ENCODE measurements around the gene HCRTR1. TPM values are rescaled to one million over a fixed set of nuclear protein-coding genes. Genes with fewer than 3 reads are reported as not detected.

Gene HCRTR1
- total and polyA plus RNA-seq, 4 donors = 0.18 to 0.42 TPM; not detected in 2

DNA sequence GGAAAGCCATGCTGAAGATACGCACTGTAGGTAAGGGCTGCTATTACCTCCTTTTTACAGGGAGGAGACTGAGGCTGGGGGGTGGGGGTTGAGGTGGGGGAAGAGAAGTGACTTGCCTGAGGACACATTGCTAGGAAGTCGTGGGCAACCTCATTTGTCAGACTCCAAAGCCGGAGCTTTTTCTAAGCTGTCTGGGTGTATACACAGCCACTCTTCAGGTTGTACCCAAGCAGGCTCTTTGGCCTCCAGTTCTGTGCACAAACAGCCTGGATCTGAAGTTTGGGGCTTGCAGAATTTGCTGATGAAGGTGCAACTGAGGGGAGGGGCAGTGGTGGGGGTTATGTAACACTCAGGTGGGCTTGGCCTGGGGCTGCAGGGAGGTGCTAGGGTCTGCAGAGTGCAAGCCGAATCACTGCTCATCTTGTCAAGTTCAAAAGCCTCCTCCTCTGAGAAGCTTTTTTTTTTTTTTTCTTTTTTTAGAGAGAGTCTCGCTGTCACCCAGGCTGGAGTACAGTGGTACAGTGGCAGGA lies 24.3 kb upstream of the HCRTR1 start:
- H3K4me3 ChIP-seq (ENCODE audit: low read length in 2 of 2) = no peak overlapping the region
- DNase-seq (no peak), ATAC-seq (ENCODE audit: low FRiP score) (no peak)
- H3K9me3 ChIP-seq (ENCODE audit: control insufficient read depth, low read length) = no peaks in the 10 kb centered on the region
- H3K27ac ChIP-seq (ENCODE audit: low read depth in 1 of 2, low read length in 2 of 2) = no peak overlapping the region
- intact Hi-C loops (cut with DNase I) = loop anchor here in 1 of 2 donors (1.0 kb wide), 1 partner anchor 29 kb away; no protein-coding TSS in a partner anchor
- H3K4me1 ChIP-seq (ENCODE audit: control insufficient read depth in 1 of 2, insufficient read depth in 2 of 2, low read length in 2 of 2) = no peaks in the 10 kb centered on the region
- 86 to 94% methylated on average over 5 of the region's 5 CpGs for WGBS, 2 donors
- H3K36me3 ChIP-seq (ENCODE audit: control insufficient read depth in 1 of 2, insufficient read depth in 2 of 2, low read length in 1 of 2) = no peaks in the 10 kb centered on the region
- no peaks in the 10 kb centered on the region for H3K27me3 ChIP-seq (ENCODE audit: control insufficient read depth in 1 of 2, insufficient read depth in 2 of 2, low read length in 1 of 2)

DNA sequence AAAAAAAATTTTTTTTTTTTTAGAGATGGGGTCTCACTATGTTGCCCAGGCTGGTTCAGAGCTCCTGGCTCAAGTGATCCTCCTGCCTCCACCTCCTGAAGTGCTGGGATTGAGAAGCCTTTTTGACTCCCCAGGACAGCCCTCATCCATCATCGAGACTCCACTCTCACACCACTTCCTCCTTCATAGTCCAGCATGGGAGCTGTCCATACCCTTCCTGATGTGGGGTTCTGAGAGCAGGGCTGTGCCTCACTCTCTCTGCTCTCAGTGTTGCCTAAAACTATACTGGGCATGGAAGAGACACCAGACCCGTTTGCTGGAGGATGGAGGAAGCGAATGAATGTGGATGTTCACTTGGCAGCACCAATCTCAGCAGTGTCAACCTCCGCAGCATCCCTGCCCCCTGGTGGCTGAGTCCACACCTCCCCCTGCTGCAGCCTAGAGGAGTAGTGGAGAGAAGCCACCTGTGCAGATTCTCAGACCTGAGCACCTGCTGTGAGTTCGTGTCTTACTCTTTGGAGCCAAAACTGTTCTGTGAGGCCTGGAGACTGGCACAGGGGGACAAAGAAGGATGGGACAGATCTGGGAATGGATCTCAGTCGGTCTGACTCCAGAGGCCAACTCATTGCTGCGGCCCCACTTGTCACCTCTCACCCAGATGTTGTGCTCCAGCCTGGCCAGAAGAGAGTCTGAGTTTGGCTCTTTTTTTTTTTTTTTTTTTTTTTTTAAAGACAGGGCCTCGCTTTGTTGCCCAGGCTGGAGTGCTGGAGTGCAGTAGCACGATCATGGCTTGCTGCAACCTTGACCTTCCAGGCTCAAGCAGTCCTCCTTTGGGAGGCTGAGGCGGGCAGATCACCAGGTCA lies 23.5 kb upstream of the HCRTR1 start:
- Histone ChIP-seq H3K27me3 (ENCODE audit: control insufficient read depth in 1 of 2, insufficient read depth in 2 of 2, low read length in 1 of 2) (no peaks in the 10 kb centered on the region), H3K4me3 (ENCODE audit: low read length in 2 of 2) (no peak overlapping the region), H3K36me3 (ENCODE audit: control insufficient read depth in 1 of 2, insufficient read depth in 2 of 2, low read length in 1 of 2) (no peaks in the 10 kb centered on the region), H3K9me3 (ENCODE audit: control insufficient read depth, low read length) (no peaks in the 10 kb centered on the region), H3K27ac (ENCODE audit: low read depth in 1 of 2, low read length in 2 of 2) (no peak overlapping the region), H3K4me1 (ENCODE audit: control insufficient read depth in 1 of 2, insufficient read depth in 2 of 2, low read length in 2 of 2) (no peaks in the 10 kb centered on the region)
- DNase-seq = peak; percentile 89 to 96
- intact Hi-C loops (cut with DNase I) = loop anchor here (1.0 kb wide), 1 partner anchor 30 kb away; no protein-coding TSS in a partner anchor
- 50 to 58% methylated on average over 10 of the region's 10 CpGs for WGBS, 2 donors
- peak; percentile 85 for ATAC-seq (ENCODE audit: low FRiP score)

- H3K4me1 ChIP-seq (ENCODE audit: control insufficient read depth in 1 of 2, insufficient read depth in 2 of 2, low read length in 2 of 2) = no peaks in the 10 kb centered on the region
- H3K27ac ChIP-seq (ENCODE audit: low read depth in 1 of 2, low read length in 2 of 2) = no peak overlapping the region
- intact Hi-C loops (cut with DNase I) = no loop called here
- 91 to 97% methylated on average over 4 of the region's 4 CpGs for WGBS, 2 donors
- H3K27me3 ChIP-seq (ENCODE audit: control insufficient read depth in 1 of 2, insufficient read depth in 2 of 2, low read length in 1 of 2) = no peaks in the 10 kb centered on the region
- H3K4me3 ChIP-seq (ENCODE audit: low read length in 2 of 2) = no peak overlapping the region
- ATAC-seq (ENCODE audit: low FRiP score) (no peak), DNase-seq (no peak)
- no peaks in the 10 kb centered on the region for H3K36me3 ChIP-seq (ENCODE audit: control insufficient read depth in 1 of 2, insufficient read depth in 2 of 2, low read length in 1 of 2)
- no peaks in the 10 kb centered on the region for H3K9me3 ChIP-seq (ENCODE audit: control insufficient read depth, low read length)
Observed at GRCh38 chr1:31595836-31596736, 21.4 kb upstream of the HCRTR1 start.

GRCh38 chr1:31596737-31597097 lies 20.8 kb upstream of the HCRTR1 start:
- Histone ChIP-seq H3K4me3 (ENCODE audit: low read length in 2 of 2) (no peak overlapping the region), H3K27me3 (ENCODE audit: control insufficient read depth in 1 of 2, insufficient read depth in 2 of 2, low read length in 1 of 2) (no peaks in the 10 kb centered on the region), H3K9me3 (ENCODE audit: control insufficient read depth, low read length) (no peaks in the 10 kb centered on the region), H3K36me3 (ENCODE audit: control insufficient read depth in 1 of 2, insufficient read depth in 2 of 2, low read length in 1 of 2) (no peaks in the 10 kb centered on the region), H3K4me1 (ENCODE audit: control insufficient read depth in 1 of 2, insufficient read depth in 2 of 2, low read length in 2 of 2) (no peaks in the 10 kb centered on the region), H3K27ac (ENCODE audit: low read depth in 1 of 2, low read length in 2 of 2) (no peak overlapping the region)
- ATAC-seq (ENCODE audit: low FRiP score) (no peak), DNase-seq (no peak)
- intact Hi-C loops (cut with DNase I) = no loop called here
- WGBS, 2 donors = 68 to 73% methylated on average over 6 of the region's 6 CpGs

- no peak for DNase-seq
- 90 to 92% methylated on average over 7 of the region's 7 CpGs for WGBS, 2 donors
- H3K27ac ChIP-seq (ENCODE audit: low read depth in 1 of 2, low read length in 2 of 2) = no peak overlapping the region
- intact Hi-C loops (cut with DNase I) = no loop called here
- no peaks in the 10 kb centered on the region for H3K4me1 ChIP-seq (ENCODE audit: control insufficient read depth in 1 of 2, insufficient read depth in 2 of 2, low read length in 2 of 2)
- no peaks in the 10 kb centered on the region for H3K9me3 ChIP-seq (ENCODE audit: control insufficient read depth, low read length)
- H3K36me3 ChIP-seq (ENCODE audit: control insufficient read depth in 1 of 2, insufficient read depth in 2 of 2, low read length in 1 of 2) = no peaks in the 10 kb centered on the region
- no peaks in the 10 kb centered on the region for H3K27me3 ChIP-seq (ENCODE audit: control insufficient read depth in 1 of 2, insufficient read depth in 2 of 2, low read length in 1 of 2)
- H3K4me3 ChIP-seq (ENCODE audit: low read length in 2 of 2) = no peak overlapping the region
- no peak for ATAC-seq (ENCODE audit: low FRiP score)
Observed at GRCh38 chr1:31598980-31599379, 18.5 kb upstream of the HCRTR1 start.

GRCh38 chr1:31600641-31601040 lies 16.8 kb upstream of the HCRTR1 start:
- Histone ChIP-seq H3K4me1 (ENCODE audit: control insufficient read depth in 1 of 2, insufficient read depth in 2 of 2, low read length in 2 of 2) (no peaks in the 10 kb centered on the region), H3K36me3 (ENCODE audit: control insufficient read depth in 1 of 2, insufficient read depth in 2 of 2, low read length in 1 of 2) (no peaks in the 10 kb centered on the region), H3K9me3 (ENCODE audit: control insufficient read depth, low read length) (no peaks in the 10 kb centered on the region), H3K27ac (ENCODE audit: low read depth in 1 of 2, low read length in 2 of 2) (no peak overlapping the region), H3K4me3 (ENCODE audit: low read length in 2 of 2) (no peak overlapping the region), H3K27me3 (ENCODE audit: control insufficient read depth in 1 of 2, insufficient read depth in 2 of 2, low read length in 1 of 2) (no peaks in the 10 kb centered on the region)
- DNase-seq (no peak), ATAC-seq (ENCODE audit: low FRiP score) (no peak)
- intact Hi-C loops (cut with DNase I) = no loop called here
- 67 to 77% methylated on average over 2 of the region's 2 CpGs for WGBS, 2 donors

DNA sequence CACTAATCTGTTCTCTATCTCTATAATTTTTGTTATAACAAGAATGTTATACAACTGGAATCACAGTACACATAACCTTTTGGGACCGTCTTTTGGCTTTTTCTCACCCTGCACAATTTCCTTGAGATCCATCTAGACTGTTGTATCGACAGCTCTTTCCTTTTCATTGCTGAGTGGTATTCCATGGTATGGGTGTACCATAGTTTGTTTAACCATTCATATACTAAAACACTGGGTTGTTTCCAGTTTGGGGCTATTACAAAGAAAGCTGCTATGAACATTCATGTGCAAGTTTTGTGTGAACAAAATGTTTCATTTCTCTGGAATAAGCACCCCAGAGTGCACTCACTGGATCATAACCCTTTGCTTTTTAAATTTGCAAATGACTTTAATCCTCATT lies 15.4 kb upstream of the HCRTR1 start:
- WGBS, 2 donors = 91 to 96% methylated on average over 2 of the region's 2 CpGs
- H3K4me3 ChIP-seq (ENCODE audit: low read length in 2 of 2) = no peak overlapping the region
- DNase-seq = no peak
- no peaks in the 10 kb centered on the region for H3K9me3 ChIP-seq (ENCODE audit: control insufficient read depth, low read length)
- intact Hi-C loops (cut with DNase I) = no loop called here
- H3K4me1 ChIP-seq (ENCODE audit: control insufficient read depth in 1 of 2, insufficient read depth in 2 of 2, low read length in 2 of 2) = no peaks in the 10 kb centered on the region
- ATAC-seq (ENCODE audit: low FRiP score) = no peak
- H3K27ac ChIP-seq (ENCODE audit: low read depth in 1 of 2, low read length in 2 of 2) = no peak overlapping the region
- no peaks in the 10 kb centered on the region for H3K27me3 ChIP-seq (ENCODE audit: control insufficient read depth in 1 of 2, insufficient read depth in 2 of 2, low read length in 1 of 2)
- H3K36me3 ChIP-seq (ENCODE audit: control insufficient read depth in 1 of 2, insufficient read depth in 2 of 2, low read length in 1 of 2) = no peaks in the 10 kb centered on the region

- DNase-seq = no peak
- Histone ChIP-seq H3K36me3 (ENCODE audit: control insufficient read depth in 1 of 2, insufficient read depth in 2 of 2, low read length in 1 of 2) (no peaks in the 10 kb centered on the region), H3K4me1 (ENCODE audit: control insufficient read depth in 1 of 2, insufficient read depth in 2 of 2, low read length in 2 of 2) (no peaks in the 10 kb centered on the region), H3K9me3 (ENCODE audit: control insufficient read depth, low read length) (no peaks in the 10 kb centered on the region), H3K27ac (ENCODE audit: low read depth in 1 of 2, low read length in 2 of 2) (no peak overlapping the region), H3K27me3 (ENCODE audit: control insufficient read depth in 1 of 2, insufficient read depth in 2 of 2, low read length in 1 of 2) (no peaks in the 10 kb centered on the region), H3K4me3 (ENCODE audit: low read length in 2 of 2) (no peak overlapping the region)
- no peak for ATAC-seq (ENCODE audit: low FRiP score)
- 91 to 94% methylated on average over 4 of the region's 4 CpGs for WGBS, 2 donors
- intact Hi-C loops (cut with DNase I) = no loop called here
Observed at GRCh38 chr1:31605908-31606427, 11.5 kb upstream of the HCRTR1 start.

All from aorta (tissue), 5 donors.